Testis (tissue), 2 donors: ENCODE data around the gene ANKRD52.

Experiments
- CTCF ChIP-seq, 3 experiments: fragments of 450-650 bp in 2 of 3; fragments of 200-600 bp in 1 of 3; sonication (generic) in 1 of 3; IDR thresholded peaks; one replicate each; pipeline ENCODE4 v1.5.1; 2016 to 2019; ENCODE audit warnings: antibody characterized with exemption in 3 of 3, mild to moderate bottlenecking in 2 of 3, moderate library complexity in 1 of 3
- POLR2A ChIP-seq: fragments of 450-650 bp; IDR thresholded peaks from one replicate; pipeline ENCODE4 v1.6.1; 2017; ENCODE audit warnings: antibody characterized with exemption, mild to moderate bottlenecking, moderate library complexity

GRCh38 chr12:56304872-56305590 is 46.8 kb upstream of the ANKRD52 start:
- TF ChIP-seq POLR2A: no peak
- TF ChIP-seq CTCF (IDR thresholded peaks at IDR 0.05): no peak
